CD14-positive monocyte (primary cell): ENCODE results near the gene PCDH1. TPM values are rescaled to one million over a fixed set of nuclear protein-coding genes. Genes with fewer than 3 reads are reported as not detected.

ENCODE experiments used
- DNase-seq, 3 donors: peaks; one replicate each; pipeline ENCODE4 v3.0.0-alpha.2; 2011 to 2022
- H2AFZ ChIP-seq: 2 replicates; pipeline ENCODE4 v1.6.0; 2012; ENCODE audit warnings: mild to moderate bottlenecking, low read depth, low read length, inconsistent platforms; ENCODE audit not compliant: insufficient read depth, poor library complexity, severe bottlenecking
- H3K27ac ChIP-seq, 2 donors: 1 replicate in 1 of 2; 2 replicates in 1 of 2; pipeline ENCODE4 v1.5.1; 2012 to 2013; ENCODE audit warnings: low read length in 2 of 2, control low read depth in 1 of 2, inconsistent platforms in 1 of 2, low read depth in 1 of 2, mild to moderate bottlenecking in 1 of 2
- H3K27me3 ChIP-seq, 2 donors: one replicate each; pipeline versions ENCODE4 v1.6.0 to v1.6.1; 2011 to 2013; ENCODE audit warnings: low read length in 2 of 2; ENCODE audit not compliant: control insufficient read depth in 2 of 2, insufficient read depth in 2 of 2
- H3K36me3 ChIP-seq, 2 donors: replicated peaks in 1 of 2; 1 replicate in 1 of 2; 2 replicates in 1 of 2; pipeline versions ENCODE4 v1.5.1 to v1.6.1; 2012 to 2013; ENCODE audit warnings: low read length in 2 of 2, control low read depth in 1 of 2, inconsistent platforms in 1 of 2, mild to moderate bottlenecking in 1 of 2; ENCODE audit not compliant: insufficient read depth in 2 of 2, control insufficient read depth in 1 of 2
- H3K4me1 ChIP-seq, 2 donors: 1 replicate in 1 of 2; 2 replicates in 1 of 2; pipeline versions ENCODE4 v1.5.1 to v1.6.1; 2012 to 2013; ENCODE audit warnings: low read length in 2 of 2, control low read depth in 1 of 2, inconsistent platforms in 1 of 2, mild to moderate bottlenecking in 1 of 2, moderate library complexity in 1 of 2; ENCODE audit not compliant: insufficient read depth in 2 of 2, control insufficient read depth in 1 of 2
- H3K4me2 ChIP-seq: replicated peaks from 2 replicates; pipeline ENCODE3; 2012; ENCODE audit warnings: low read length, moderate library complexity, mild to moderate bottlenecking; ENCODE audit not compliant: poor library complexity, severe bottlenecking; ENCODE audit errors: extremely low read depth
- H3K4me3 ChIP-seq, 3 experiments: fragments of 200-600 bp in 1 of 3; sonication (generic) in 1 of 3; replicated peaks in 1 of 3; 1 replicate in 2 of 3; 2 replicates in 1 of 3; pipeline ENCODE4 v1.5.1; 2011 to 2013; ENCODE audit warnings: low read length in 3 of 3, mild to moderate bottlenecking in 3 of 3, control low read depth in 2 of 3, low read depth in 2 of 3, inconsistent platforms in 1 of 3, moderate library complexity in 1 of 3
- H3K79me2 ChIP-seq: 2 replicates; pipeline ENCODE4 v1.6.0; 2012; ENCODE audit warnings: mild to moderate bottlenecking, control low read depth, inconsistent platforms, low read length, moderate library complexity; ENCODE audit not compliant: insufficient read depth
- H3K9ac ChIP-seq: 2 replicates; pipeline ENCODE4 v1.6.0; 2017; ENCODE audit warnings: low read length, mild to moderate bottlenecking; ENCODE audit not compliant: insufficient read depth, poor library complexity, severe bottlenecking
- H3K9me3 ChIP-seq, 2 donors: replicated peaks in 1 of 2; 1 replicate in 1 of 2; 2 replicates in 1 of 2; pipeline versions ENCODE4 v1.5.1 to v1.6.1; 2012 to 2013; ENCODE audit warnings: low read length in 2 of 2, control low read depth in 1 of 2; ENCODE audit not compliant: control insufficient read depth in 1 of 2, insufficient read depth in 1 of 2
- H4K20me1 ChIP-seq: 2 replicates; pipeline ENCODE4 v1.6.0; 2012; ENCODE audit warnings: mild to moderate bottlenecking, low read length, control low read depth, moderate library complexity; ENCODE audit not compliant: insufficient read depth
- H3K27ac Mint-ChIP-seq, 7 donors: one replicate each; pipeline ENCODE4 v1.8.0; 2020; ENCODE audit warnings: mild to moderate bottlenecking in 7 of 7, mixed read lengths in 7 of 7, moderate library complexity in 6 of 7, inconsistent platforms in 2 of 7
- H3K27me3 Mint-ChIP-seq, 3 donors: one replicate each; pipeline ENCODE4 v1.8.0; 2021 to 2022; ENCODE audit warnings: low read depth in 3 of 3, mild to moderate bottlenecking in 3 of 3, mixed read lengths in 3 of 3, moderate library complexity in 3 of 3, inconsistent platforms in 1 of 3
- H3K36me3 Mint-ChIP-seq, 2 donors: one replicate each; pipeline ENCODE4 v1.8.0; 2020; ENCODE audit warnings: mixed read lengths in 2 of 2, inconsistent platforms in 1 of 2, mild to moderate bottlenecking in 1 of 2
- H3K4me1 Mint-ChIP-seq: one replicate; pipeline ENCODE4 v1.8.0; 2020; ENCODE audit warnings: mild to moderate bottlenecking, mixed read lengths
- H3K4me3 Mint-ChIP-seq, 2 donors: one replicate each; pipeline ENCODE4 v1.8.0; 2020; ENCODE audit warnings: mild to moderate bottlenecking in 2 of 2, mixed read lengths in 2 of 2, moderate library complexity in 1 of 2
- H3K9me3 Mint-ChIP-seq, 7 donors: one replicate each; pipeline ENCODE4 v1.8.0; 2020 to 2022; ENCODE audit warnings: mixed read lengths in 7 of 7, mild to moderate bottlenecking in 6 of 7, moderate library complexity in 6 of 7, inconsistent platforms in 2 of 7
- CTCF ChIP-seq: fragments of 200-600 bp; IDR thresholded peaks from one replicate; pipeline ENCODE4 v1.8.0; 2022; ENCODE audit warnings: antibody characterized with exemption, mild to moderate bottlenecking
- WGBS: methylation state at CpG from one replicate; pipeline ENCODE4 v1.1.5; 2013; ENCODE audit warnings: missing lambda C conversion rate; ENCODE audit not compliant: insufficient coverage; 5-methylcytosine and 5-hydroxymethylcytosine counted together
- intact Hi-C, 2 donors: fragments of 100-400 bp; cut with micrococcal nuclease; formaldehyde crosslinking; loops; one replicate each; pipeline versions ENCODE4 v1.15.0 to v1.15.1; 2023
- polyA plus RNA-seq, 3 donors: library from polyadenylated mRNA; depleted of rRNA in 1 of 3; unstranded in 2 of 3; stranded (reverse) in 1 of 3; fragments of 300-500 nt in 2 of 3; fragments of >200 nt in 1 of 3; fragmentation: Illumina TruSeq in 2 of 3; gene quantifications; 1 replicate in 2 of 3; 2 replicates in 1 of 3; pipeline ENCODE4 v1.2.3, GENCODE V29; 2012 to 2021

Gene PCDH1
- polyA plus RNA-seq, 3 donors: not detected

DNA sequence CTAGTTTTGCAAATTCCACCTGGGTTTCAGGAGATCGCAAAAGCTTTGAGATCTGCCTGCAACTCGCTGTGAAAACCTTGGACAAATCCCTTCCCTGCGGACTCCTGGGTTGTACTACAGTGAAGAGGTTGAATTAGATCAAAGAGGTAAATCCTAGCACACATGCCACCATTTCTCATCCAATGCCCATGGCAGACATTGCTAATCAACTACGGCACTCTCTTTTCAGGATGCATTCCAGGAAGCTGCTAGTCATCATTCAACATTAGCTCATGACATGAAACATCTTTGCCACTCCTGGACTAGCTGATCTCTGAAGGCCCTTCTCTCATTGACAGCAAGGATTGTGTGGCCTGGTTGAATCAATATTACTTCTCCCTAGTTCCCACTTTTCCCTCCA lies 46.1 kb downstream of the PCDH1 start:
- Histone ChIP-seq H3K27me3 (no peaks in the 10 kb centered on the region), H3K9ac (no peak overlapping the region), H3K4me3 (no peak overlapping the region), H3K9me3 (no peaks in the 10 kb centered on the region), H4K20me1 (no peaks in the 10 kb centered on the region), H3K4me1 (peaks cover 8 to 14% of the 10 kb centered on the region in 2 donors), H3K79me2 (no peaks in the 10 kb centered on the region), H3K27ac (no peak overlapping the region), H2AFZ (no peak overlapping the region), H3K36me3 (no peaks in the 10 kb centered on the region), H3K4me2 (no peak overlapping the region)
- no peak for TF ChIP-seq CTCF
- Mint-ChIP-seq H3K27ac (no peak overlapping the region), H3K4me1 (peaks cover 11% of the 10 kb centered on the region), H3K27me3 (peaks cover 5 to 25% (median 15%) of the 10 kb centered on the region in 3 donors), H3K4me3 (no peak overlapping the region), H3K9me3 (peaks cover 0 to 2% (median 0%) of the 10 kb centered on the region in 7 donors), H3K36me3 (no peaks in the 10 kb centered on the region)
- no peak for DNase-seq
- 100% methylated on average over 1 of the region's 4 CpGs for WGBS
- intact Hi-C loops: no loop called here

- H3K36me3 ChIP-seq: no peaks in the 10 kb centered on the region
- Mint-ChIP-seq H3K27me3 (peaks cover 15 to 35% (median 18%) of the 10 kb centered on the region in 3 donors), H3K9me3 (peaks cover 0 to 2% (median 0%) of the 10 kb centered on the region in 7 donors), H3K36me3 (no peaks in the 10 kb centered on the region), H3K27ac (no peak overlapping the region), H3K4me3 (no peak overlapping the region), H3K4me1 (no peaks in the 10 kb centered on the region)
- no peaks in the 10 kb centered on the region for H3K27me3 ChIP-seq
- no peaks in the 10 kb centered on the region for H3K4me1 ChIP-seq
- no peak overlapping the region for H3K27ac ChIP-seq
- TF ChIP-seq CTCF: no peak
- no peak overlapping the region for H3K4me2 ChIP-seq
- intact Hi-C loops: loop anchor here in 1 of 2 donors (5.0 kb wide), 1 partner anchor 161 kb away; no protein-coding TSS in a partner anchor
- no peak overlapping the region for H2AFZ ChIP-seq
- H4K20me1 ChIP-seq: no peaks in the 10 kb centered on the region
- H3K4me3 ChIP-seq: no peak overlapping the region
- H3K9ac ChIP-seq: no peak overlapping the region
- no peak for DNase-seq
- WGBS: 63% methylated on average over 3 of the region's 4 CpGs
- H3K79me2 ChIP-seq: no peaks in the 10 kb centered on the region
- H3K9me3 ChIP-seq: no peaks in the 10 kb centered on the region
Observed at GRCh38 chr5:141828162-141828561, 50.0 kb downstream of the PCDH1 start.
